ENCODE results near the gene CARHSP1.

Gene CARHSP1

DNA sequence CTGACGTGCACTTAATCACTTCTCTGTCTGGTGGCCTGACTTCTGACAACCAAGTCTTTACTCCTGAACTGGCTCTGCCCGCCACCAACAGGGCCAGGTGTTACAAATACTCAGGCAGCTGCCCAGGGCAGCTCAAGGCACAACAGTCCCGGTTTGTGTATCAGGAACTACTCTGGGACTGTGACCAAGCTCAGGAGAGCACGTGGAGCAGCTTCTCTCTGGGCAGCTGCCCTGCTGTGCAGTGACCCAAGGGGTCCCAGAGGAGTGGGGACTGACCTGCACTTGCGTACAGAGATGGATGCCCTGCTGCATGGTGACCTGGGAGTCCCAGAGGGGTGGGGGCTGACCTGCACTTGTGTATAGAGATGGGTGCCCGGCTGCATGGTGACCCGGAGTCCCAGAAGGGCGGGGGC, 35.2 kb upstream of the CARHSP1 start:
- H3K4me3 ChIP-seq (replicated peaks; ENCODE audit: insufficient read depth, low read length) = no peak overlapping the region
- no peak overlapping the region for H3K27ac ChIP-seq (replicated peaks)
- TF ChIP-seq POLR2AphosphoS5 (IDR thresholded peaks at IDR 0.05; ENCODE audit: low read depth) (no peak), SPI1 (IDR thresholded peaks at IDR 0.05; ENCODE audit: borderline replicate concordance, low read depth) (no peak), GABPA (IDR thresholded peaks at IDR 0.05; ENCODE audit: low read depth) (no peak), REST (IDR thresholded peaks at IDR 0.05; ENCODE audit: insufficient replicate concordance, low read depth) (no peak), CTCF (IDR thresholded peaks at IDR 0.05; ENCODE audit: insufficient read depth, low read length) (no peak)
- no peaks in the 10 kb centered on the region for H3K27me3 ChIP-seq (ENCODE audit: insufficient read depth, poor library complexity, severe bottlenecking)
- no peak for DNase-seq (ENCODE audit: low read depth in 1 of 2, low spot score in 1 of 2)

- Histone ChIP-seq H3K27ac (replicated peaks) (no peak overlapping the region), H3K27me3 (ENCODE audit: insufficient read depth, poor library complexity, severe bottlenecking) (no peaks in the 10 kb centered on the region), H3K4me3 (replicated peaks; ENCODE audit: insufficient read depth, low read length) (no peak overlapping the region)
- TF ChIP-seq CTCF (IDR thresholded peaks at IDR 0.05; ENCODE audit: insufficient read depth, low read length) (no peak), REST (IDR thresholded peaks at IDR 0.05; ENCODE audit: insufficient replicate concordance, low read depth) (no peak), SPI1 (IDR thresholded peaks at IDR 0.05; ENCODE audit: borderline replicate concordance, low read depth) (no peak), POLR2AphosphoS5 (IDR thresholded peaks at IDR 0.05; ENCODE audit: low read depth) (no peak), GABPA (IDR thresholded peaks at IDR 0.05; ENCODE audit: low read depth) (no peak)
- no peak for DNase-seq (ENCODE audit: low read depth in 1 of 2, low spot score in 1 of 2)
Observed at GRCh38 chr16:8903004-8903403, 34.2 kb upstream of the CARHSP1 start.

DNA sequence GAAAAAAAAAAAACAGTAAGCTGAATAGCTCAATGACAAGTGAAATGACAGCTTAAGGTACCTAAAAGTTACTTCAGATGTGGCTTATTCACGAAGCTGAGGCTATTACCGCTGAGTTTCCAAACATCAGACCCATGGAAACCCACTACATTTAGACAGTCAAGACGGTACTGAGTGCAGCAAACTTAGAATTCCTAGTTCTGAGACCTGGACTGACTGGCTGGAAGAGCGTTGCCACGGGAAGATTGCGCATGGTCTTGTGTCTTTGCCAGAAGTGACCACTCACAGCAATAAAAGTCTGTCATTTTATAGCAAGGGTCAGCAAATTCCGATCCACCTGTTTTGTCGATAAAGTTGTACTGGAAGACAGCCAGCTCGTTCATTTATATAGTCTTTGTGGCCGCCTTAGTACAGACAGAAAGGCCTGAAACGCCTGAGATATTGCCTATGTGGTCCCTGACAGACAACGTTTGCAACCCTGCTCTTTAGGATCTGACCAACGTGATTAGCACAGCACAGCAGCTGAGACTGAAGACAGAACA, 32.6 kb upstream of the CARHSP1 start:
- H3K4me3 ChIP-seq (replicated peaks; ENCODE audit: insufficient read depth, low read length) = no peak overlapping the region
- TF ChIP-seq CTCF (IDR thresholded peaks at IDR 0.05; ENCODE audit: insufficient read depth, low read length) (no peak), SPI1 (IDR thresholded peaks at IDR 0.05; ENCODE audit: borderline replicate concordance, low read depth) (no peak), REST (IDR thresholded peaks at IDR 0.05; ENCODE audit: insufficient replicate concordance, low read depth) (no peak), POLR2AphosphoS5 (IDR thresholded peaks at IDR 0.05; ENCODE audit: low read depth) (no peak), GABPA (IDR thresholded peaks at IDR 0.05; ENCODE audit: low read depth) (no peak)
- H3K27me3 ChIP-seq (ENCODE audit: insufficient read depth, poor library complexity, severe bottlenecking) = no peaks in the 10 kb centered on the region
- H3K27ac ChIP-seq (replicated peaks) = no peak overlapping the region
- no peak for DNase-seq (ENCODE audit: low read depth in 1 of 2, low spot score in 1 of 2)

All from HL-60 (cell line).